Body of pancreas (tissue), 4 donors: ENCODE measurements around the gene CP. TPM values are rescaled to one million over a fixed set of nuclear protein-coding genes. Genes with fewer than 3 reads are reported as not detected.

Experiments used
- ATAC-seq: fragments of 150-250 bp; one replicate; pipeline ENCODE4 v1.9.1; 2016
- DNase-seq, 4 donors: peaks; one replicate each; pipeline ENCODE4 v3.0.0-alpha.2; 2019
- H3K27ac ChIP-seq, 4 donors: fragments of 200-600 bp; sonication (generic); 1 replicate in 3 of 4; 2 replicates in 1 of 4; pipeline versions ENCODE4 v1.5.1 to v1.6.1; 2016 to 2019; ENCODE audit warnings: mild to moderate bottlenecking in 1 of 4, mixed read lengths in 1 of 4, moderate library complexity in 1 of 4
- H3K27me3 ChIP-seq, 2 donors: fragments of 200-600 bp; sonication (generic); one replicate each; pipeline ENCODE4 v1.6.0; 2016; ENCODE audit warnings: mild to moderate bottlenecking in 1 of 2
- H3K36me3 ChIP-seq, 2 donors: fragments of 200-600 bp; sonication (generic); replicated peaks in 1 of 2; 2 replicates each; pipeline ENCODE4 v1.5.1; 2016; ENCODE audit warnings: low read depth in 2 of 2; ENCODE audit not compliant: insufficient read depth in 1 of 2
- H3K4me1 ChIP-seq: fragments of 200-600 bp; sonication (generic); one replicate; pipeline ENCODE4 v1.6.0; 2016
- H3K4me3 ChIP-seq, 2 donors: fragments of 200-600 bp; sonication (generic); 1 replicate in 1 of 2; 2 replicates in 1 of 2; pipeline ENCODE4 v1.5.1; 2016 to 2019
- H3K9me3 ChIP-seq, 3 donors: fragments of 200-600 bp; sonication (generic); 1 replicate in 2 of 3; 2 replicates in 1 of 3; pipeline ENCODE4 v1.5.1; 2016
- CTCF ChIP-seq, 7 experiments: fragments of 450-650 bp in 4 of 7; fragments of 200-600 bp in 3 of 7; sonication (generic) in 3 of 7; IDR thresholded peaks; one replicate each; pipeline ENCODE4 v1.5.1; 2016 to 2019; ENCODE audit warnings: antibody characterized with exemption in 7 of 7
- POLR2A ChIP-seq, 3 donors: fragments of 450-650 bp; IDR thresholded peaks; one replicate each; pipeline ENCODE4 v1.6.1; 2016; ENCODE audit warnings: antibody characterized with exemption in 3 of 3, mild to moderate bottlenecking in 2 of 3
- WGBS, 2 donors: methylation state at CpG; one replicate each; pipeline ENCODE4 v1.1.5; 2017; 5-methylcytosine and 5-hydroxymethylcytosine counted together
- intact Hi-C: fragments of 100-400 bp; cut with DNase I; formaldehyde crosslinking; loops from one replicate; pipeline ENCODE4 v1.15.1; 2023
- total RNA-seq, 2 donors: library from RNA; depleted of rRNA; stranded (reverse); fragments of >200 nt; gene quantifications; one replicate each; pipeline ENCODE4 v1.1.0, GENCODE V29; 2016

The CP gene
- total RNA-seq, 2 donors from 2014 or later, result 5.7 to 11.5 TPM

DNA sequence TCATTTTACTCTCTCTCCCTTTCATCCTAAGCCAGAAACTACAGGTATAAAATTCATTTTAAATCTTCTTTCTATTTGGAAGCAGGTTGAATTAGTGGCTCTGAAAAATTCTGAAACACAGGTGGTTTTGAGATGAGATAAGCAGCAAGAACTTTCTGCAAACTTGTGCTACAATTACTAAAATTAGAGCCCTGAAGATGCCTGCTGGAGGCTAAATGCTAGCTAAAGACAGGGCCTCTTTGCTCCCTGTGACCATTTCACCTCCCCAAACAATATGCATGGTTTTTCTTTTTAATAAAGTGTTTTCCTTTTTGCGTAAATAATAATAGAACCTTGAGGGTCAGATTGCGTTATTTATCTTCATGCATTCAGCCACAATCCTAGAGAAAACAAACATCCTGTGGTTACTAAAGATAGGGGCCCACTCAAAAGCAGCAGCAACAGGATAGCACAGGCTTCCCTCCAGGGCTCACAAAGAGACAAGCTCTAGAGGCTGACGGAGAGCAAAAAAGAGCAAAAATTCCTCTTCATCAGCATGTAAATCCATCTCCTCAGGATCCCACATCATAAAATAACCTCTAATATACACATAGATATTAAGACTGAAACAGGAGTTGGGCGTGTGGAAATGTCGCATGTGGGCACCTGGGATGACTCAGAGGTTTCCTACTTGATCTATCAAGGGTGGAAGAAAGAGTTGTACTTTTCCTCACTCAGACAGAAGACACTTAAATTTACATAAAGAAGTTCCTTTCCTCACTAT is 26.5 kb upstream of the CP start:
- H3K4me3 ChIP-seq, result no peak overlapping the region
- H3K9me3 ChIP-seq, result no peaks in the 10 kb centered on the region
- H3K27me3 ChIP-seq, result no peaks in the 10 kb centered on the region
- TF ChIP-seq POLR2A (IDR thresholded peaks at IDR 0.05) (no peak), CTCF (IDR thresholded peaks at IDR 0.05) (no peak)
- H3K4me1 ChIP-seq, result peaks cover 37% of the 10 kb centered on the region
- H3K36me3 ChIP-seq, result no peaks in the 10 kb centered on the region
- WGBS, 2 donors, result 44 to 48% methylated on average over 5 of the region's 5 CpGs
- intact Hi-C loops, result no loop called here
- peak overlapping the region; percentile 9 to 75 (median 40) for H3K27ac ChIP-seq
- ATAC-seq, result peak; percentile 62
- peak in 3 of 4 donors; percentile 38 to 73 (median 61) for DNase-seq

DNA sequence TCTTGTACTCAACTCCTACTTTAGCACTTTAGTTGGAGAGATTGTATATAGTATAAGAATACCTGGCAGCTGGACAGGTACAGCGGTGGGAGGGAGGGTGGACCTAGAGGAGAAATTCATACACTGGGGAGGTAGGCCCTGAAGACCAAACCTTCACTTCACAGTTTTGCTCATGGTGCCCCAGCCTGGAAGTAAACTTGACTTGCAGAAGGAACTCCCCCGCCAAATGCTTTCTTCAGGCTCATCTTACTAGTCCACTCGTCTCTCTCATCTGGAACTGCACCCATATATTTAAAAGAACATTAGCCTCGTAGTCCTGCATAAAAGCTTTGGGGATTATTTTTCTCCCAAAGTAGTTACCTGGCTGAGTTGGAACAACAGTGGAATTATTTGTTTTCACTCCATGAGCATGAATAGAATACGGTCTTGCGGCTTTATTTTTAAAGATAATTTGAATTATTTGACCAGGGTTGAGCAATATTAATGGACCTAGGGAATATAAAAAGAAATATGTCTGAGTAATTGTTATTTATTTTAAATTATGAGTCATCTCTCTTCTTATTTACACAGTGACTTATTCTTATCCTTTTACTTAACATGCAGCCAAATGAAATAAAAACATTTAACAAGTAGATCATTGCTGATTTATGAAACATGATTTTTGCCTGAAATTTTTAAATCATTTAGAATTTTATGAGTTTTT is 25.5 kb upstream of the CP start:
- Histone ChIP-seq H3K4me3 (no peak overlapping the region), H3K36me3 (no peaks in the 10 kb centered on the region), H3K4me1 (peaks cover 37% of the 10 kb centered on the region), H3K27me3 (no peaks in the 10 kb centered on the region), H3K9me3 (no peaks in the 10 kb centered on the region), H3K27ac (peak overlapping the region; percentile 37 to 82 (median 70))
- DNase-seq (no peak), ATAC-seq (peak; percentile 87)
- TF ChIP-seq CTCF (IDR thresholded peaks at IDR 0.05), result no peak
- TF ChIP-seq POLR2A (IDR thresholded peaks at IDR 0.05), result no peak
- WGBS, 2 donors, result 61 to 67% methylated on average over 6 of the region's 6 CpGs
- intact Hi-C loops, result no loop called here

DNA sequence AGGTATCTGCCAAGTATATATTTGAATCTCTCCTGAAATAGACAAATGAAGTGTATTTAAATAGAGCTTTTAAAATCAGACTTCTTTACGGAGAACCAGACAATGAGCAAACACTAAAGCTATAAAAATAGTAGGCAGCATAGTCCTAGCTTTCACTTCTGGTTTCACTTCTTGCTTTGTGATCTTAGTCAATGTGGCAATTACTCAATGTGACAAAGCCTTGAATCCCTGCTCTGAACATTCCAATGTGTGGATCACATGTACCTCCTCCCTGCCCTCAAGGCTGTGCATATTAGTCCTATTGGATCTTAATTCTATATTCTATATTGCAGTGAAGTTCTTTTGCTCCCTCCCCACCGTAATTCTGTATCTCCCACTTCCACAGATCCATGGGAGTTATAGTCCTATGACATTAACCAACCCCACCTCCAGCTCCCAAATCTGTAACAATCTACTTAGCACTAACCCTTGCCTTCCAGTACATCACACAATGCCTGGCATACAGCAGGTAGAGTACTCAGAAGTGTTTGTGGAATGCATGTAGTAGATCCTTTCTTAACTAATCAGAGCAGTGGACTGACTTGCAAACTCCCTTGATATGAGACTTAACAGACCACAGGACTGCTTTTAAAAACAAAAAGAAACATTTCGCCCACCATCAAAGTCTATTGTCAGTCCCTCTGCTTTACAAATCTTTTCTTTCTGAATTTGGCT is 24.3 kb upstream of the CP start:
- Histone ChIP-seq H3K4me1 (peaks cover 37% of the 10 kb centered on the region), H3K9me3 (no peaks in the 10 kb centered on the region), H3K4me3 (no peak overlapping the region), H3K27me3 (no peaks in the 10 kb centered on the region), H3K27ac (peak overlapping the region in 3 of 4 donors; percentile 41 to 74 (median 48)), H3K36me3 (no peaks in the 10 kb centered on the region)
- intact Hi-C loops, result no loop called here
- ATAC-seq (peak; percentile 59), DNase-seq (no peak)
- TF ChIP-seq CTCF (IDR thresholded peaks at IDR 0.05) (no peak), POLR2A (IDR thresholded peaks at IDR 0.05) (no peak)
- 63% methylated on average over 3 of the region's 3 CpGs for WGBS, 2 donors

DNA sequence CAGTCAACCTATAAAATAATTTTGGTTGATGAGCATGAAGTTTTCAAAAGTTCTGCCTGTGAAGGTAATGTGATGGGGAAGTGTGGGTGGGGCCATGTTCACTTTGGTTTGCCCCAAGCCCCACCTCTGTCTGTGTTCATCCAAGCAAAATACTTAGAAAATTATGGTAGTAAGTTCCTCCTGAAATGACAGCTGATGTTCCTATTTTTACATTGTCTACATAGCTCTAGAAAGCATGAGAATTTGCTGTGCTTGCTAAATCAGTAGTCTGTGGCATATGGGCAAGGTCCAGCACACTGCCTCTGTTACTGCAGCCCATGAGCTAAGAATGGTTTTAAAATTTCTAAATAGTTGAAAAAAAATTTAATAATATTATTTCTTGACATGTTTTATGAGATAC is 21.9 kb upstream of the CP start:
- no peak for TF ChIP-seq CTCF (IDR thresholded peaks at IDR 0.05)
- TF ChIP-seq POLR2A (IDR thresholded peaks at IDR 0.05), result no peak
- Histone ChIP-seq H3K27ac (no peak overlapping the region), H3K4me3 (no peak overlapping the region), H3K36me3 (no peaks in the 10 kb centered on the region), H3K4me1 (peaks cover 35% of the 10 kb centered on the region), H3K27me3 (no peaks in the 10 kb centered on the region), H3K9me3 (no peaks in the 10 kb centered on the region)
- ATAC-seq (no peak), DNase-seq (no peak)
- intact Hi-C loops, result no loop called here
